Sigmoid colon (tissue), 4 donors: ENCODE results near the gene NUBP2.

Source experiments
- POLR2A ChIP-seq, 2 donors: fragments of 450-650 bp; IDR thresholded peaks; one replicate each; pipeline ENCODE4 v1.6.1; 2016; ENCODE audit warnings: antibody characterized with exemption in 2 of 2, mild to moderate bottlenecking in 2 of 2, moderate library complexity in 2 of 2
- POLR2AphosphoS5 ChIP-seq, 4 donors: sonication (generic); formaldehyde crosslinking; IDR thresholded peaks; one replicate each; pipeline ENCODE4 v1.6.1; 2017; ENCODE audit warnings: antibody characterized with exemption in 4 of 4
- TF ChIP-seq, protein P1 (sequence below), 4 experiments: fragments of 450-650 bp in 3 of 4; fragments of 200-600 bp in 1 of 4; IDR thresholded peaks; one replicate each; pipeline ENCODE4 v1.5.1; 2016 to 2019; ENCODE audit warnings: antibody characterized with exemption in 4 of 4, mild to moderate bottlenecking in 3 of 4, moderate library complexity in 2 of 4

DNA sequence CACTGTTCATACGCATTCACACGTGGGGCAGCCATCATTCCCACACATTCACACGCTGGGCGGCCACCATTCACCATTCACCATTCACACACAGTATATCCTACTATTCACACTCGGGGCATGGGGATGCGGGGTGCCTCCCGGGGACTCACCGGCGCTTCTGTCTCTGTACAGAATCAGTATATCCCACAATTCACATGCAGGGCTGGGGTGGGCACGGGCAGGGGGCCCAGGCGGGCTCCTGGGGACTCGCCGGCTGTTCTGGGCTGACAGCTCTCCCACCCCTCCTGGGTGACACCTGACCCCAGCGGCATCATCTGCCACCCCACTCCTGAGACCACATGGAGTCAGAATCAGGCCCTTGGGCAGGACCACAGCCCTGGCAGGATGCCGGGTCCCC is 21.0 kb upstream of the NUBP2 start:
- TF ChIP-seq POLR2AphosphoS5 (IDR thresholded peaks at IDR 0.05) (no peak), POLR2A (IDR thresholded peaks at IDR 0.05) (no peak)
- TF ChIP-seq, protein P1, sequence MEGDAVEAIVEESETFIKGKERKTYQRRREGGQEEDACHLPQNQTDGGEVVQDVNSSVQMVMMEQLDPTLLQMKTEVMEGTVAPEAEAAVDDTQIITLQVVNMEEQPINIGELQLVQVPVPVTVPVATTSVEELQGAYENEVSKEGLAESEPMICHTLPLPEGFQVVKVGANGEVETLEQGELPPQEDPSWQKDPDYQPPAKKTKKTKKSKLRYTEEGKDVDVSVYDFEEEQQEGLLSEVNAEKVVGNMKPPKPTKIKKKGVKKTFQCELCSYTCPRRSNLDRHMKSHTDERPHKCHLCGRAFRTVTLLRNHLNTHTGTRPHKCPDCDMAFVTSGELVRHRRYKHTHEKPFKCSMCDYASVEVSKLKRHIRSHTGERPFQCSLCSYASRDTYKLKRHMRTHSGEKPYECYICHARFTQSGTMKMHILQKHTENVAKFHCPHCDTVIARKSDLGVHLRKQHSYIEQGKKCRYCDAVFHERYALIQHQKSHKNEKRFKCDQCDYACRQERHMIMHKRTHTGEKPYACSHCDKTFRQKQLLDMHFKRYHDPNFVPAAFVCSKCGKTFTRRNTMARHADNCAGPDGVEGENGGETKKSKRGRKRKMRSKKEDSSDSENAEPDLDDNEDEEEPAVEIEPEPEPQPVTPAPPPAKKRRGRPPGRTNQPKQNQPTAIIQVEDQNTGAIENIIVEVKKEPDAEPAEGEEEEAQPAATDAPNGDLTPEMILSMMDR (IDR thresholded peaks at IDR 0.05): no peak
